Tongue (tissue), 2 donors: Measurements from ENCODE around the gene MBD5. TPM values are rescaled to one million over a fixed set of nuclear protein-coding genes. Genes with fewer than 3 reads are reported as not detected.

Experiments used
- DNase-seq: peaks from one replicate; pipeline ENCODE4 v3.0.0-alpha.2; 2015
- total RNA-seq: library from RNA; depleted of rRNA; stranded (reverse); fragments of >200 nt; gene quantifications from one replicate; pipeline ENCODE4 v1.2.3, GENCODE V29; 2014

The MBD5 gene
- total RNA-seq, 1 donor from 2014 or later: 50.2 TPM

GRCh38 chr2:148231858-148232257, 211.0 kb downstream of the MBD5 start:
- no peak for DNase-seq

GRCh38 chr2:148234143-148234542, 213.3 kb downstream of the MBD5 start:
- DNase-seq: no peak

- peak; percentile 28 for DNase-seq
Measured at GRCh38 chr2:148237911-148238310, 217.0 kb downstream of the MBD5 start.

GRCh38 chr2:148238561-148238960, 217.7 kb downstream of the MBD5 start:
- peak; percentile 20 for DNase-seq

- DNase-seq: no peak
Measured at GRCh38 chr2:148240838-148241237, 219.9 kb downstream of the MBD5 start.

GRCh38 chr2:148244593-148245292, 223.9 kb downstream of the MBD5 start:
- DNase-seq: no peak

GRCh38 chr2:148251993-148252392, 231.1 kb downstream of the MBD5 start:
- DNase-seq: no peak

GRCh38 chr2:148252646-148253045, 231.8 kb downstream of the MBD5 start:
- DNase-seq: no peak

GRCh38 chr2:148253685-148254084, 232.8 kb downstream of the MBD5 start:
- no peak for DNase-seq

- DNase-seq: peak; percentile 4
Measured at GRCh38 chr2:148255929-148256328, 235.0 kb downstream of the MBD5 start.

- no peak for DNase-seq
Measured at GRCh38 chr2:148257276-148257675, 236.4 kb downstream of the MBD5 start.

- no peak for DNase-seq
Measured at GRCh38 chr2:148258124-148258523, 237.2 kb downstream of the MBD5 start.

GRCh38 chr2:148259674-148260073, 238.8 kb downstream of the MBD5 start:
- DNase-seq: no peak

- no peak for DNase-seq
Measured at GRCh38 chr2:148263890-148264289, 243.0 kb downstream of the MBD5 start.

- DNase-seq: no peak
Measured at GRCh38 chr2:148273158-148273691, 252.3 kb downstream of the MBD5 start.

GRCh38 chr2:148279216-148279615, 258.3 kb downstream of the MBD5 start:
- DNase-seq: no peak

GRCh38 chr2:148282201-148282600, 261.3 kb downstream of the MBD5 start:
- no peak for DNase-seq

GRCh38 chr2:148292431-148292830, 271.5 kb downstream of the MBD5 start:
- no peak for DNase-seq

GRCh38 chr2:148298196-148298595, 277.3 kb downstream of the MBD5 start:
- no peak for DNase-seq

- DNase-seq: no peak
Measured at GRCh38 chr2:148299616-148300015, 278.7 kb downstream of the MBD5 start.

- DNase-seq: no peak
Measured at GRCh38 chr2:148300544-148300943, 279.7 kb downstream of the MBD5 start.

- DNase-seq: no peak
Measured at GRCh38 chr2:148301362-148301761, 280.5 kb downstream of the MBD5 start.

- no peak for DNase-seq
Measured at GRCh38 chr2:148302526-148302925, 281.6 kb downstream of the MBD5 start.

GRCh38 chr2:148303161-148303560, 282.3 kb downstream of the MBD5 start:
- no peak for DNase-seq
